Measurements from ENCODE around the gene CCT8.

The CCT8 gene, protein sequence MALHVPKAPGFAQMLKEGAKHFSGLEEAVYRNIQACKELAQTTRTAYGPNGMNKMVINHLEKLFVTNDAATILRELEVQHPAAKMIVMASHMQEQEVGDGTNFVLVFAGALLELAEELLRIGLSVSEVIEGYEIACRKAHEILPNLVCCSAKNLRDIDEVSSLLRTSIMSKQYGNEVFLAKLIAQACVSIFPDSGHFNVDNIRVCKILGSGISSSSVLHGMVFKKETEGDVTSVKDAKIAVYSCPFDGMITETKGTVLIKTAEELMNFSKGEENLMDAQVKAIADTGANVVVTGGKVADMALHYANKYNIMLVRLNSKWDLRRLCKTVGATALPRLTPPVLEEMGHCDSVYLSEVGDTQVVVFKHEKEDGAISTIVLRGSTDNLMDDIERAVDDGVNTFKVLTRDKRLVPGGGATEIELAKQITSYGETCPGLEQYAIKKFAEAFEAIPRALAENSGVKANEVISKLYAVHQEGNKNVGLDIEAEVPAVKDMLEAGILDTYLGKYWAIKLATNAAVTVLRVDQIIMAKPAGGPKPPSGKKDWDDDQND

DNA sequence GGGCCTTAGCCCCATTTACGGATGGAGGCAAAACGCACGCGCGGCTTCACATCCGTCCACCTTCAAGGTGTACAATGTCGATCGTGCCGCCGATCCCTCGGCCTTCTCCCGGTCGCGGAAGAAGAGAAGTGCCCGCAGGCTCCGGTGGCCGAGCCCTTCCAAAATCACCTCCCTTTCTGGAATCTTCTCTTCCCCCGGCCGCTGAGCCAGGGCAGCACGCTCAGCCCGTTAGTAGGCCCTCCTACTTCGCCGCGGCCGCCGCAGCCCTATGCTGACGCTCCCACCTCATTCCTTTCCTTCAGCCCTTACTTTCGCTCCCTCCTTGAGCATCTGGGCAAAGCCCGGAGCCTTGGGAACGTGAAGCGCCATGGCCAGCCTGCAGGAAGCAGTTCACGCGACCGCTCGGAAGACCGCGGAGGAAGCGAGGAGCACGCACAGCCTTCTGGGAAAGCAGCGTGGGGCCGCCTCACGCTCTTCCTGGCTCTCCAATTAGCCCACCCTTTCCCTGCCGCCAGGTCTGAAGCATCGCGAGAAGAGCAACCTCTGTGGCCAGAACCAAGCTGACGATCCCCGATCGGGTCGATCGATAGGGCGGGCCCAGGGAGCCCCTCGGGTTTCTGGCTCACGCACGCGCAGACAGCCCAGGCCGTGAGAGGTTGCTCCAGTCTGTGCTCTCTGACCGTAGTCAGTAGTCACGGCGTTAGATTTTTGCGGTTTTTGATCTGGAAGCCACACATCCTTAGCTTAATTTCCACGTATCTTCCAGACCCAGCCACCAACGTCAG lies at the start of gene CCT8:
Gene CCT8 (minus strand): TSS at position 427 of the 785 bp plus-strand sequence. CDS start 58 bp downstream, at position 369.
- peak; percentile 98 for DNase-seq

DNA sequence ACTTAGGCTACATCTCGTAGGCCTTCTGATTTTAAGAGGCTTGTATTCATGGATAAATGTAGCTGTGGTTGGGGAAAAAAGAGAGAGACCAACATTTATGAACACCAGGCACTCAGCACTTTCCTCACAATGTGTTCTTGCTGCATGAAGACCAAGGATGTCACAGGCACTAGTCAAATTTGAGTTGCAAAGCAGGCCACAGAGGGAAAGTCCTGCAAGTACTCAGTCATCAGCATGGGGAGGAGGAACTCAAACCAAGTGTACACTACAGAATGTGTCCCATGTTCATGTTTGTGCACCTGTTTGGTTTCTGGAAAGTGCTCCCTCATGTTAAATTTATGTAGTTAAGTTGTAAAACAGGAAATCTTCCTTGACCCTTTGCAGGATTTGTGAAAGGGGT lies 48.3 kb upstream of the CCT8 start:
- DNase-seq, result no peak

DNA sequence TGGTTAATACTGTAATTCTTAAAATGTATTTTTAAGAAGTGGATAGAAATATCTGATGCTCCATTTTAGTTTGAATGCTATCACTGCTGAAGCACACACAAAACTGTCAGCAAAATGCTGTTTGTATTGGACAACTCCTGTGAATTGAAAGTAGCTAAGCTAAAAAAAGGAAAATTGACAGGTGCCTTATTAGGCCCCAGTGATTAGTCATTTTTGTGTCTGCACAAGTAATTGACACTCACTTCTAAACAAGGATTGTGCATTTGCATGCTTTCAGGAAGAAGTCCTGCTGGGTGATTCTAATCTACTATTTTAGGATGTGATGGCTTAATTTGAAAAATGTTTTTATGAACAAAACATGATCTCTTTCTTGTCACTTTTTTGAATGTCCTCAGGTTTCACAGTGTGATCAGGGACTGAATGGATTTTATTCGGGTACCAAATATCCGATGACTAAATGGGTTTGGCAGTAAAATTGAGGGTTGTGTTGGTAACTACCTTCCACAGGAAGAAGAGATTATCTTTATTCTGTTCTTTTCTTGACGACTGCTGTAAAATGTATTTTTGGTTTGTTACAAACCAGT lies 44.0 kb upstream of the CCT8 start:
- no peak for DNase-seq

DNA sequence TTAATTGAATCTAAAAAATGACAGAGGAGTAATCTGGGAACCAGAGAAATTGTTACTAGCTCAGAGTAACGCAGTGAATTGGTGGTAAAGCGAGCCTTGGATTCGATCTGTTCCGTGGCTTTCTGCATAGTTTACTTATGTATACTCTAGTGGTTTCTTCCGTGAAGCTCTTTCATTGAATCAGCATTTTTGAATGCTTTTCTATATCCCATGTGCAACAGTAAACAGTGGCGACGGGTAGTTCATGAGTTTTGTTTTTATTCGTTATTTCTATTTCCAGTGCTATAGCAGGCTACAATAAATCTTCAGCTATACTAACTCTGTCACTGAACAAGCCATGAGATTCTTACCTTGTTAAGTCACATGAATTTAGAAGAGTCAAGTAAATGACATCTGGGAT lies 42.5 kb upstream of the CCT8 start:
- no peak for DNase-seq

DNA sequence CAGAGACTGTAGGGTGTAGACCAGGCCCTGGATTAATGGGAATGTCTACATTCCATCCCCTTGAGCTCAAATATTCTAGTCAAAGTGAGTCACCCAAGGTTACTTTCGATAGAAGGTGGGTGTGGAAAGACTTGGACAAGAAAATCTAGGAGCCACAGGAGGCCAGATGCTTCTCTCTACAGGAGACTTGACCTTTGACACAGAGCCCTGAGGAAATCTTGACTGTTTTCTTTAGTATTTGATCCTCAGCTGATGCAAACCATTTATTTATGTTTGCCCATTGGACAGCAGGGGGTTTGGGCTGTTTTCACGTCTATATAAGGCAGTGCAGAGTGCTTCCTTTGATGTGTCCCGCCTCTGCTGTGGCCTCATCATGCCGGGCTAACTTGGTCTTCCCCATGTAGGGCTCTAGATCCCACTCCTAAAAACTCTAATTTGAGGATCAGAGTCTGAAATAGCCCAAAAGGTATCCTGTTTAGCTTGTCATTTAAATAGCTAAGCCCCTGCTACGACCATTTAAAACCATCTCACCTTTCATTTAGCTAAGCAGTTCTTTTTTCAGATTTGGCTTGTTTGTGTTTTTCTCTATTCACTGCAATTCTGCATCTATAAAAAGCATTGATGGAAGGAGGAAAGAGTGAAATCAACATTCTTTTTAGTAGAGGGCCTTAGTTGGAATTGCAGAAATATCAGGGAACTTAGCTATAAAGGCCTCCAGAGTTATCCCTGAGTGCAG lies 41.5 kb upstream of the CCT8 start:
- DNase-seq, result no peak

DNA sequence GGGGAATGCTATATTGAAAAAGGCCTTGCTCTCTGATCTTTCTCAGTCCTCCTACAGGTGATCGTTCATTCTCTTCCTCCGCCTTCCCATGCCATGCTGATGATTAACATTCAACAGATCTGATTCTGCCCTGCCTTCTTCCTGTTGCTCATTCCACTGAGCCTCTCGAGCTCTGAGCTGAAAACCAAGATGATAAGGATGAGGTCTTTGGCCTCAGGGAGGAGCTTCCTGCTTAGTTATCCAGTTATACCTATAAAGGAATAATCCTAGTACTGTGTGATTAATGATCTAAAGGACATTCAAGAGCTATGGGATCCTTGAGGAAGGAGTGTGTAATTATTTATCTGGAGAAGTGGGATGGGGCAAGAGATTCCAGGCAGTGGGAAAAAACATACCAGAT lies 31.8 kb upstream of the CCT8 start:
- DNase-seq, result no peak

DNA sequence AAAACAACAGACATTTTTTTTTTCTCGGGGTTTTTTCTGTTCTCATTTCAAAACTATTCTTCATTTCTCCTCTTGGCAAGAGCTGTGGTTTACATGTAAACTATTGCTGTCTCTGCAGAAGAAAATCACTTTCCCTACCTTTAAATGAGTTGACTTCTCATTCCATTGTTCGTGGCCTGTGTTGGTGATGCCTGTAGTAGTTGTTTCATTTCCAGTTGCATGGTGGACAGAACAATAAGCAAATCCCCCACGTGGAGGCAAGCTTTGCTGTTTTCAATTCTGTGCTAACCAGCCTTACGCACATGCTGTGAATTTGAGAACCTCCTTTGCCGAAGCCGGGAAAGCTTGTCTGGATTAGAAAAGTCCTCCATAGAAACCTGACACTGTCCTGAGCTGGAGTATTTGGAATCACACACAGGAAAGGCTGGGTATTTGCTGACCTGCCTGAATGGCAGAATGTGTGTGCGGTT lies 30.8 kb upstream of the CCT8 start:
- DNase-seq, result no peak

DNA sequence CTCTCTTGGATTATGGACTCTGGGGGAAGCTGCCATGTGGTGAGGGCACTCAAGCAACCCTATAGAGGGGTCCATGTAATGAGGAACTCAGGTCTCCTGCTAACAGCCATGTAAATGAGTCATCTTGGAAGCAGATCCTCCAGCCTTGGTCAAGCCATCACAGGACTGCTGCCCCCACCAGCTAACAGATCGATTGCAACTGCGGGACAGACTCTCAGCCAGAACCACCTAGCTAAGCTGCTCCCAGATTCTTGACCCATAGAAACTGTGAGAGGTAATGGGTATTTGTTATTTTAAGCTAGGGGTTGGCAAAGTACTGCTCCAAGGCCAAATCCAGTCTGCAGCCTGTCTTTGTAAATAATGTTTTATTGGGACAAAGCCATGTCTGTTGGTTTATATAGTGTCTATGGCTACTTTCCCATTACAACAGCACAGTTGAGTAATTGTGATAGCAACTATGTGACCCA lies 29.4 kb upstream of the CCT8 start:
- DNase-seq, result no peak

DNA sequence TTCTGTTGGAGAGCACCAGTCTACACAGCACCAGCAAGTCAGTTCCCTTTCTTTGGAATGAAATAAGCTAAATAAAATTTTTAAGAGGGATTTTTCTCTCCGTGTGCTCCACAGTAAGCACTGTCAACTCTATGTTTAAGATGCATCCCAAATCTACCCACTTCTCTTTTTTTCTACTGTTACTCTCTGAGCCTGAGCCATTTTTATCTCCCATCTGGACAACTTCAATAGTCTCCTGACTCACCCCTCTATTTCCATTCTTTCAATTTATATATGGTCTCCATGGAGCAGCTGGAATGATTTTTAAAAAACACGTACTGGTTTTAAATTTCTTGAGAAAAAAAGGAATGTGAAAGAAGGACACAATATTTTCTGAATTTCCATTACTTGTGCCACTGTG lies 24.7 kb upstream of the CCT8 start:
- no peak for DNase-seq

DNA sequence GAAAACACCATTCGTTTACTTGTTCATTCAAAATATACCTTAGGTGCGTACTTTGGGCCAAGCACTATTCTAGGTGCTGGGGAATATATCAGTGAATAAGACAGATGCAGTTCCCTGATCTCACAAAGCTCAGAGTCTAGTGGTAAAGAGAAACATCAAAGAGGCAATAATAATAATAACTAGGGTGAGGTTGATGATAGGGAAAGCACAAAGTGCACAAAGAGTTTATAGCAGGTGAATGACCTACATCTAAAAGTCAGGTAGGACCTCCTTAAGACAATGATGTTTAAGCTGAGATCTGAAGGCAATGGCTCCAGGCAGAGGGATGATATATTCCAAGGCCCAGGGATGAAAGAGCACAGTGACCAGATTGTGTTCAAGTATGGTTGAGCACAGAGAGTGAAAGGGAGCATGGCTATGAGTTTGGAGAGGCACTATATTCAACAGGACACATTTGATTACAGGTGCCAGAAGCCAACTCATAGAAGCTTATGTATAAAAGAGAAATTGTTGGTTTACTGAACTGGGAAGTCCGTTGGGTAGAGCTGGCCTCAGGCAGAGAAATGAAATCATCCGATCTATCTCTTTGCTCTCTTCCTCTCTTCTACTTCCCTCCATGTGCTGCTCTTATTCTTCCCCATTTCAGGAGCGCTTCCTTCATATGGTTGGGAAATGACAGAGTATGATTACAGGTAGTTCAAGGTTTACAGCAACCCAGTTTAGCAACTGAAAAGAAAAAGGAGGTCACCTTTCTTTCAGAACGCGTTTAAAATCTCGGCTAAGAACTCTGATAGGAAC lies 23.0 kb upstream of the CCT8 start:
- DNase-seq, result no peak

DNA sequence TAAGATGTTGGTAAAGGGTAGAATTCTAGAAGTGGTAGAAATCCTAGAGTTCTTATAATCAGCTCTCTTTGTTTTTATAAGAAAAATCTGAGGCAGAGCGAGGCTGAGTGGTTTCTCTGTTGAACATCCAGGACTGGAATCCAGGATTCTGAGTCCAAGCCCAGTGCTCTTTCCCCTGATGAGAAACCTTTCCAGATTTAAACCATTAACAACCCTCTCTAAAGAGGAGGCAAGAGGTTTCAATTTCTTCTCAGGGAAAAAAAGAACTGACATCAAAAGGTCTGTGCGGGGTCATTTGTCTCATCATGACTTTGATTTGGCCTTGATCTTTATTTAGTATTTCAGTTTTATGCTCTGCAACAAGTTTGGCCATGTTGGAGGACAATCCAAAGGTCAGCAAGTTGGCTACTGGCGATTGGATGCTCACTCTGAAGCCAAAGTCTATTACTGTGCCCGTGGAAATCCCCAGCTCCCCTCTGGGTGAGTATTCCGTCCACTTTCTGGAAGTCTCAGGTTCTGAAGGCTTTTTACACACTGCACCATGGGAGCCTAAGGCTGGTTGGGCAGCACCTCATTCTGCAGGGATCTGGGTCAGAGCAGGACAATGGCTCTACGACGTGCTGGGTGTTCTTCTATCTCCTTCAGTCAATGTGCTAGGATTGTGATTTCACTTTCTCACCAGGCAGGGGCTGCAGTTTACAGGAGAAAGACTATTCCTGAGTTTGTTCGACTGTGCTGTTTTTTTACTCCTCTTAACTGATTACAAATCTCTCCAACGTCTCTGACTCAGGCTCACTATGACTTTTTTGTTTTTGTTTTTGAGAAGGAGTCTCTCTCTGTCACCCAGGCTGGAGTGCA lies 18.9 kb upstream of the CCT8 start:
- DNase-seq, result no peak

DNA sequence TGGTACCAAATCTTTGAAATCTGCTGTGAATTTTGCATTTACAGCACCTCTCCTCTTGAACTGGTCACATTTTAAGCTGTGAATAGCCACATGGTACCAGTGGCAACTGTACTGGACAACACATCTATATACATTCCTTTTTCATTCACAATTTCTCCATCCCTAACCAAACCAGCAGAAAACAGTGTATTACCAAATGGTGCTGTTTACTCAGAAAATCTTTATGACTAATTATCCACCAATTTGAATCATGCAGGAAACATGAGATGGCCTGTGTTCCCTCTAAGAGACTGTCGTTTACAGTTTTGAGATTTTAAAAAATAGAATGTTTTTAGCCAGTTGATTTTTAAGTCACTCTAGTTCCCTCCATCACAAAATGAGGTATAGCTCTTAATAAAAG lies 17.6 kb upstream of the CCT8 start:
- DNase-seq, result no peak

DNA sequence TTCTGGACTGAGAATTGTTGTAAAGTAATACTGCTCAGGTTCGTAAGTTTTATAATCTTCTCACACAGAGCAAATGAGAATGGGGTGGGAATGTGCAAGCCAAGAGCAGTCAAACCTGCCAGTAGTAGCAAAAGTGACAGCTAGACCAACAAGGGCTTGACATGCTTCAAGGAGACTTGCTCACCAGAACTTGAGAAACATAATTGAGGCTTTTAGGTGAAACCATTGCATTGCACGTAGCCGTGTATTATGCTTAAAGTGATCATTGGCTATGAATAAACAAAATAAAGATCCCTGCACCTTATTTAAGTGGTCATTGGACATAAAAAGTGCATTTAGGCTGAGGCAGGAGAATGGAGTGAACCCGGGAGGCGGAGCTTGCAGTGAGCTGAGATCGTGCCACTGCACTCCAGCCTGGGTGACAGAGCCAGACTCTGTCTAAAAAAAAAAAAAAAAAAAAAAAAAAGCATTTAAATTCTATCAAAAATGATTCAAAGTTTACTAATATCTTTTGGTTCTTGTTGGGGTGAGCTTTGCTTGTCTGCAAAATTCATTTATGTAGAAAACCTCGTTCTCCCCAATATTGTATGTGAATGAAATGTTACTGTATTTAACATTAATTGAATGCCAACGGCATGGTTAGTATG lies 11.8 kb upstream of the CCT8 start:
- DNase-seq, result no peak

DNA sequence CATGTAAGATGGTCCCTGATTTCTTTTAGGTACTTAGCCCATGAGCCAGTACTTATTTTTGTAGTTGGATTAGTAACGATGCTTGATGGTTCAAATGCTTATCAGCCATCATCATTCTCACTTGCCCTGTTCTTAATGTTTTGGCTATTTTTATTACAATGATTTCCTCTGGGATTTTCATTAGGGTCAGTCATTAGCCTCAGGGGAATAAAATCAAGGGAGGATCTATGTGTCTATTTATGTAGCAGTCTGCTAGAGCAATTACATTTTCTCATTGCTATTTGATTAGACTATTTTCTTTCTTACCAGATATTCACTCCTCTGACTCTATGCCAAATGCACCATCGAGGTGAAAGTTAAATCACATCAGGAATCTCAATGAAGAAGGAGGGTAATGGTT lies 10.9 kb upstream of the CCT8 start:
- no peak for DNase-seq

DNA sequence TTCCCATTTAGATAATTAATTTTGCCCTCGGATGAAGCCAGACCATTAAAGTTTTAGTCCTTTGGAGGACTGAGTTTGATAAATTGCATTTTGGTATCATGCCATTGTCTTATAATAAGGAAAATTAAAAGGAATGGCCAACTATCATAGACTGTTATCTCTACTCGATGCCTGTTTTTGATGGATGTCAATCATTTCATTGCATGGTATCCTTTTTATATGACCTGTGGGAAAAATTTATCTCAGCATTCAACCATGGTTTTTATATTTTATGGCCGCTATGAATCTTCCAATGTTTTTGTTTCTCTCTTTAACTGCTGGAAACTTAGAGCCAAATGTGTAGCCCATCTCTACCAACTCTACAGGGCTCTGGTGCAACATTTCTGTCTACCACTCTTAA lies 9.9 kb upstream of the CCT8 start:
- no peak for DNase-seq

DNA sequence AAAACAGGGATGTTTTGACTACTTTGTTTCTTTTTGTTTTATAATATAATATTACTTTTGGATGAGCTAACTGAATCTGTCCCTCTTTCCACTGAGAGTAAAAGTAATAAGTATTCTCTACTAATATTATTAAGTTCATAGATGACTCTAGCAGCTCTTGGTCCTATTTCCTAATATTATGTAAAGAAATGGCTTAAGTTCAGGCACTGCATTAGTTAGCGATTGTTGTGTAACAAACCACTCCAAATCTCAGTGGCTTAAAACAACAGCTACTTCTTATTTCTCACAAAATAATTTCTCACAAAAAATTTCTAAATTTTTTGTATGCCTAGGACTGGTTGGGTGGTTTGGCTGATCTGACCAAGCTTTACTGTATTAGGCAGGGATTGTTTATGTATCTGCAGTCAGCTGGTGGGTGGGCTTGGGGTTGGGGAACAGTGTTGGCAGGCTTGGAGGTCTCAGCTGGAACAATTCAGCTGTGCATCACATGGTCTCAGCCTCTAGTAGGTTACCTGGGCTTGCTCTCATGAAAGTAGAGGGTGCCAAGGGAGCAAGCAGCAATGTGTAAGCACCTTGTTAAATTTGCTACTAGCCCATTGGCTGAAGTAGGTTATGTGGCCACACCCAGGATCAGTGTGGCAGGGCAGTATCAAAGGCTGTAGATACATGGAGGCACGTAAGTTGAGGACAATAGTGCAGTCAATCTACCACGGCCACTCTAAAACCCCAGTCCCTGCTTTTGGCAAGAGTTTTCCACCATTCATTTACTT lies 8.8 kb upstream of the CCT8 start:
- DNase-seq, result no peak

DNA sequence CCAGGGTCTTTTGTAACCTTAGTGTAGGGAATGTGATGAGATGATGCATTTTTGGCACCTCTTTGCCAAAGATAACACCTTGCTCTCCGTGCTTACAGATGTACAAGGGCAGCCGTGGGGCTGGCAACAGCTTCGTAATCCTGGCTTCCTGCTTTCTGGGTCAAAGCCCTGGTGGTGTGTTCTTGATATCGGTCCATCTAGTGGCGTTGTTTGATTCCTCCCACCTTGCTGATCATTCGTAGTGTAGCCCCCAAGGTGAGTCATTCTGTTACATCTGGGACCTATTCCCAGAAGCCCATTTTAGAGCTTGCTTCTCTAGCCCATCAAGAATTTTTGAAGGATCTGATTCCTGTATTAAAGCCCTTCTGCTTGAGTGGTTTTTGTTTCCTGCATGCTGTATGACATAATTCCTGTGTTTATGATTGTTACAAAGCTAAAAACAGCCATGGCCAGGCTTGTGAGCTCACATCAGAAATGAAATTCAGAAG lies 7.0 kb upstream of the CCT8 start:
- no peak for DNase-seq

DNA sequence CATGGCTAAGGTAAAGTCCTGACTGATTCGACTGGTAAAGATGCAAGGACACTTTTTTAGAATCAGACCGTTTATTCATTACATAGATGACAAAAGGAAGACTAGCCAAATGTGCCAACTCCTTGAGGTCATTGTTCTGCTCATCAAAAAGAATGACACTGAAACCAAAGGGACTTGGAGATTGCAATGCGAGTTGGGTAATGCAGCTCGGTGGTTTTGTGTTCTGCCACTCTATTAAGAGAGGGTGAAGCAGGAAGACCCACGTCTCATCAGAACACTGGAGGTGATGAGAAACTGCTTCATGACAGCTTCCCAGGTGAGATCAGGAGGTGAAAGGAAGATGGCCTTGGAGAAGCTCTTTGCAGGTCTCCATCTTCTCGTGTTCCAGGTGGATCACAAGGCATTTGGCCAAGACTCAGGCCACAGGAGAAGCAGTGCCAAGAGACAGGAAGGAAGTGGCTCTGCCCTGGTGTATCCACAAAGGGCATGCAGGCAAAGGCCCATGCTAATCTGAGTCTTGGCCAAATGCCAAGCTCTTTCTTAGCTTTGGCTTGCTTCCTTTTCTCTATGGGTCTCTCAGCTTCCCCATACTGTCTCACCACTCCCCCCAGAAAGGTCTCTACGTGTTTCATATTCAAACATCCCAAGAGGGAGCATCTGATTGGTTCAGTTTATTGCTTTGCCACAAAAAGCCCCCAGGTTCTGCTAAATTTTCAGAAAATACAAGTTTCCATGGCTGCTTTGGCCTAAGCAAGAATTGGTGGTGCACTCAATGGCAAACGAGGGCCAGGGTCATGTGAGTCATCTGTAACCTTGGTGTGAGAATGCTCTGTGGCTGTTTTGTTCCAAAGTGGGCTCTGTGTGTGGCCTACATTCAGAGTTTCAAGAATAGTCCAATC lies 5.7 kb upstream of the CCT8 start:
- DNase-seq, result peak; percentile 50 to 61

All from activated T-cell treated with anti-CD3 and anti-CD28 coated beads, Interleukin-2, amount 50 U/mL, for 48 hours (primary cell).